Activated effector memory CD4-positive, alpha-beta T cell treated with anti-CD3 and anti-CD28 coated beads, Interleukin-2, amount 50 U/mL, for 16 hours (primary cell): ENCODE measurements around the gene SERINC5.
"Not testable (repeated sequence)": the region's sequence is repeated elsewhere in the genome, so short reads cannot be mapped to it uniquely, and the experiment has no call there.

Experiments used
- DNase-seq: peaks from one replicate; pipeline ENCODE4 v3.0.0-alpha.2; 2020

The SERINC5 gene

DNA sequence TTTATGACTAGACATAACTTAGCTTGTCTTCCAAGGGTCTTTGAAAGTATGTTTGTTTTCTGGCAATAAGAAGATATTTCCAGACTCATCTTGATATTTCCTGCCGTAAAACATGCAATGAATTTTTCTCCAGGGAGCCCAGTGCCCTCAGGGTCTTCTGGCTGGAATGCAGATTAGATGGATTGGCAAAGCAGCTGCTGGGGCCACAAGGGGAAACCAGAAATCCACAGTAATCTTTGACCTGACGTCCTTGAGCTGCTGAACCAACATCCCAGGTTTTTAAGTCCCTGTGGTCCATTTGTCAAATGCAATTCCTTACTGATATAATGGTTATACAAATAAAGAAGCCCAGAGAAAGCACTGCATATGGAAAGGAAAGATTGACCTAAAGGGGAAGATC is 127.7 kb downstream of the SERINC5 start:
- no peak for DNase-seq

DNA sequence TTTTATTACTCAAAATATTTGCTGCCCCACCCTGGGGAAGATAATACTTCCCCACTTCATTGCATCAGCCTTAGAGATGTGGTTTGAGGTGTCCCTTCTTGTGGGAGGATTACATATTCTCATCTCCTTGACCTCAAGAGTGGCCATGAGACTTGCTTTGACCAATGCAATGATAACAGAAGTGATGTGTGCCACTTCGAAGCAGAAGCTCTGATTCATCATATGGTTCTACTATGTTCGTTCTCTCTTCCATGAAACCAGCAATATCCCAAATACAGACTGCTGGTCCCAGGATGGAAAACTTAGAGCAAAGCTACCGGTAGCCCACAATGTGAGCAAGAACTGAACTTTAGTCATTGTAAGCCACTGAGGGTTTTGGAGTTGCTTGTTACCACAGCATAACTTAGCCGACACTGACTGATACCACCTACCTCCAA is 128.7 kb downstream of the SERINC5 start:
- DNase-seq = no peak

DNA sequence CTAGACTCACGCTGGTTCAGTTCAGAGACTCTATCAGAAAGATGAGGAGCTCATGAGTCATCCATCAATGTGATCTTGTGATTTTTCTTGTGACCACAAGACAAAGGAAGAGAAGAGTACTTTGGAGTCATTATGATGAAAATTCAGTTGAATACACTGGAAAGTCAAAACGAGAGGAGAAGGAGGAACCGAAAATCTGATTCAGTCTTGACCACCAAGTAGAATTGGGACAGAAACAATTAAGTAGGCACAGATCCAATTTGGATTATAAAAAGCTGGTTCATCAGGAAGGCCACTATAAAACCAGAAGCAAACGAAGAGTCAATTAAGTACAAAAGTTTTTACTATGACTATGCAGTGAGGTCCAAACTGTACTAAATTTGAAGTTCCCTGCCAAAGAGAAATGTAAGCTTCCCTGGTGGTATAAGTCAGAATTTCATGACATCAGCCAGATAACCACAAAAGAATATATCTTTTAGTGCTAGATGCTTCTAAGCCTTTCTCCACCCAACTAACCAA is 129.8 kb downstream of the SERINC5 start:
- no peak for DNase-seq

DNA sequence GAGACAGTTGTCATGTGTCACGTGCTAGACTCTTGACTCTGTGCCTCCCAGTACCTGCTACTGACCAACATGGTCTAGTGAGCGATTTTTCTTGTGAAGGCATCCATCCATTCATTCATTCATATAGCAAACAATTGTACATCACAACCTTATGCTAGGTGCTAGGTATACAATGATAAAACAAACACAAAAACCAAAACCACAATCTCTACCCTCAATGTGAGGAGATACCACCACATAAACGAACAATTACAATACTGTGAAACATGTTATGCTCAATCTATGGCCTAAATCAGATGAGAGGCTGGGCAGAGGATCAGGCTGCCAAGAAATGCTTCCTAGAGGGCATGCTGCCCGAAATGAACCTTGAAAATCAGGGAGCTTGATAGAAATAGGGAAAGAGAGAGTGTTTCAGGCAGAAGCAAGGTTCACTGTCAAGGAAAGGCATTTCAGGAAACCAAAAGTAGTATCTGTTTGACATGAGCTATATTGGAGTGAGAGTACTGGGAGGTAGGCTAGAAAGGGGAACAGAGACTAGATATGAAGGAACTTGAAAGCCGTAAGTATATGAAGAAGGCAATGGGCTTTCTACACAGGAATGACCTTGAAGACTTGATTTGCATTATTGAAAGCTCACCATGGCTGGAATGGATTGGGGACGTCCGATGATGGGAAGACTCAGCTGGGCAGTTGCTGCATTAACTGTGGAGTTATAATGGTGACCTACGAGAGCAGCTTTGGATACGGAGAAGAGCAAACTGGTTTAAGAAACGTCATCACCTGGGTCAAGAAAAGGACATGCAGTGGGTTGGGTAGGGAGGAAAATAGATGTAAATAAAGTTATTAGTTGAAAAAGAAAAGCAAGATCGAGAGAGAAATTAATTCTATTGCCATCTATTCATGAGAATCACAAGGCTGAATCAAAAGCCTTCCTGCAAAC is 130.6 kb downstream of the SERINC5 start:
- no peak for DNase-seq

DNA sequence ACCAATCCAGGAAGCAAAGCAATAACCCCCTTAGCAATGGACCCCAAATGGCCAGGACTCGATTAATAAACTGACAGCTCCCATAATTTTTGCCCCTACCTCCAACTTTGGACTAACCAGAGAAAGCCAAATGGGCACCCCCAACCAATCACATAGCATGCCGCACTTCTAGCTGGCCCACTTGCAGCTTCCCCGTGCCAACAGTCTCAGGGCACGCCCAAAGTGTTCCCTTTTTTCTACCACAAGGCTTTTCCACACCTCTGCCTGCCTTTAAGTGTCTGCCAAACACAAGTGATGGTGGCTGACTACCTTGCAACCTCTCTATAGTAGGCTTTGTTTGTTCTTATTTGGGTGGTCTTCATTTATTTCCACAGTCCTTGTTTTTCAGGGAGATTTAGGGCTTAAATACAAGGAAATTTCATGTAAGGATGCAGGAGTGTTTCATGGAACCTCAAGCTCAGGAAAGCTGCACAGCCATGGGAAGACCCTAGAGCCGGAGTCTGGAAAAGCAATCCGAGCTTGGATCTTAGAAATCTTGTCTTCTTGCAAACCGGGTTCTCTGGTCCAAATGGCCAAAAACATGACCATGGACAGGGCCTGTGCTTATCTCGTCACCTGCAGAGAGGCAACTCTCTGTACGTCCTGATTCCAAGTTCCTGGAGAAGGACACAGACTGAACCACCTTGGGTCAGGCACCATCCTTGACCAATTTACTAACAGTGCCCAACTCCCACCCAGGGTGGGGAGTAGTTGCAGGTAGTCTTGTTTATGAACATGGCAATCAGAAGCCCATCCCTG is 131.5 kb downstream of the SERINC5 start:
- DNase-seq = no peak

DNA sequence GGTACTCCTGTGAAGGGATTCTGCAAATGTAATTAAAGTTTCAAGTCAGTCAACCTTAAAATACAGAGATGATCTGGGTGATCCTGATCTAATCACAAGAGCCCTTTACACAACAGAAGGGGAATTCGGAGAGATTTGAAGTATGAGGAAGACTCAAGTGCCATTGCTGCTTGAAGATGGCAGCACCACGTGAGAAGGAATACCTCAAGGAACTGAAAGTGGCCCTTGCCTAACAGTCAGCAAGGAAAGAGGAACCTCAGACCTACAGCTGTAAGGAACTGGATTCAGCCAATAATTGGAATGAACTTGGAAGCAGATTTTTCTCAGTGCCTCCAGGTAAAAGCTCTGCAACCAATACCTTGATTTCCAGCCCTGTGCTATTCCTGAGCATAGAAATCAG is 133.3 kb downstream of the SERINC5 start:
- DNase-seq = no peak

DNA sequence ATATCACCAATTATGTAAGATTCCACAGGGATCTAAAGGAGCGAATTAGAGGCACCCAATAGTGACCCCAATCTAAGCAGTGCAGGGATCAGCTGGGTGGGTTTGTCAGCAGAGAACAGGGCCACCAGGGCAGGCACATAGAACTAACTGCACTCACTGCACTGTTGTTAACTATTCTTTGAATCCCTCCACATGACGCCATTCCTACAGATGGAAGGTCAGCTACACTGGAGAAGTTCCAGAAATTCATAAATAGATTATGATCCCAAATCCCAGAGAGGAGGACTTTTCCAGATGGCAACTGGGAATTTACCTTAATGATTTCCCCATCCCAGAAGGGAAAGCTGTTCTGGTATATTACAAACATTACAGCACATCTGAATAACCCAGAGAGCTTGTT is 136.5 kb downstream of the SERINC5 start:
- no peak for DNase-seq

DNA sequence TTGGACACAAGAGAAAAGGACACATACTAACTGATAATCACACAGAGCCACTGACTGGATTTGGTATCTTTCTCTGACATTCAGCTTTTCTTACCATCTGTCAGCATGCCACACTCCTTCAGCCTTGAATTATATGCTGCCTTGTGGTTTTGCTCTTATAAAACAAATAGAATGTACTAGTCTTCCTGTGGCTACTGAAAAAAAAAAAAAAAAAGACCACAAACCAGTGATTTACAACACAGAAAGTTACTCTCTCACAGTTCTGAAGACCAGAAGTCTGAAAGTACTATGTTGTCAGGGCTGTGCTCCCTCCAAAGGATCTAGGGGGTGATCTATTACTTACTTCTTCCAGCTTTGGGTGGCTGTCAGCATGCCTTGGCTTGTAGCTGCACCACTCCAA is 138.4 kb downstream of the SERINC5 start:
- DNase-seq = no peak

DNA sequence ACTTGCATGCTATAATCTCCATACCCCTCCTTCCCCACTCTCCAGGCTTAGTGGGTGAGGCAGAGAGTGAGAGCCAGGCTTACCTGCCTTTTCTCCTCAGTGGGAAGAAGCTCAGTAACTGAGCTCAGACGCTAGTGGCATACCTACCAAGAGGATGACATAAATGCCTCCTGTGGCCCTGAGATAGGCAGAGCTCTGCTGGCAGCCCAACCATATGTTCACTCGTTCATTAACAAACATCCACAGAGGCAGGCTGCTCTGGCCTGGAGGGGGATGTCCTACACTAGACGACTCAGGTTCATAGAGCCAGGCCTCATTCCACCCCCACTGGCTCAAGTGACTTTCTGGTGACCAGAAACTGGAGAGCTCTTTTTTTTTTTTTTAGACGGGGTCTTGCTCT is 139.4 kb downstream of the SERINC5 start:
- DNase-seq = no peak

DNA sequence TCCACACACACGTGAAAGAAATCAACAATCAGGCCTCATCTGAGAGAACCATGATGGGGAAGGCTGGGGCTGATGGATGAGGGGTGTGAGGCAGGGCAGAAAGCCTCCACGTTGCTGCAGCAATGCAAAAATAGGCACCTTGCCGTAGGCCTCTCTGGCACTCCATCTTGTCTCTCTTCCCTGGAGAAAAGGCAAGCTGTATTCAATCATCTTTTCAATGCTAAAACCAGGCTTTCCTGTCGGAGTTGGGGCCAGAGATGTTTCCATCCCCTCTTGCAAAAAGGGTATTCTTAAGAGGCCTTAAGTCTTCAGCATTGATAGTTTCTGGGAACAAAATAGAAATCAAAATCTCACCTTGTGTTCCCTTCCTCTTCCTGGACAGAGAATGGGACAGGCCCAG is 139.8 kb downstream of the SERINC5 start:
- DNase-seq = no peak

DNA sequence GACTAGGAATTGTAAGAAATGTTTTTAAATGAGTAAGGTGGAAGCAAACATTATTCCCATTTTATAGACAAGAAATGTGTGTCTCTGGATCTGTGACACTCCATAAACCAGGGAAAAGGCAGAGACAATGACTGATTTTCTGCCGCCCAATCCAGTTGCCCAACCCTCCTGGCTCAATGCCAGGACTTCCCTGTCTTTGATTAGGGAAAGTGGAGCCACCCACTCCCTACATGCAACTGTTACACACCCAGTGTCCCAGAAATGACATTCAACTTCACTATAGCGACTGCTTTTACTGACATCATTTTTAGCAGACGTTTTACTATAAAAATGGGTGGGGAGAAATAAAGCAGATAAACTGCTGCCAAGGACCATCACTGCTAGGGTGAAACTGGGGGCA is 141.0 kb downstream of the SERINC5 start:
- DNase-seq = no peak

DNA sequence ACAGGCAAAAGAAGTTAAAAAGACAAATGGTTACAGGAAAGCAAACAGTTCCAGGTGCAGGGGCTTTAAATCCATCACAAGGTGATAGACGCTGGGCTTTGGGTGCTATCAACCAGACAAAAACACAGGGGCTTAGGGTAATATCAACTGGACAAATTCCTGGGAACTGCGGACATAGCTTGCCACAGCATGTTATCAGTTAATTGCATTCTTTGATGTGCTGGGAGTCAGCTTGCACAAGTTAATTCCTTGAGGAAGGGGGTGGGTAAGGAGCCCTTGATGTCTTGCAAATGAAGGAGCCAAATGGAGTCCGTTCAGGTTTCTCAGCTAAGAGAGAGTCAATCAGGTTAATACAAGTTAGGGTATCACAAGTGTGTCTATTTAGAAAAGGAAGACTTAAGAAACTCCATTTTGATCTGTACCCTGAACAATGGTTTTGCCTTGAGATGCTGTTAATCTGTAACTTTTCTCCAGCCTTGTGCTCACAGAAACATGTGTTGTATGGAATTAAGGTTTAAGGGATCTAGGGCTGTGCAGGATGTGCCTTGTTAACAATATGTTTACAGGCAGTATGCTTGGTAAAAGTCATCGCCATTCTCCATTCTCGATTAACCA is 144.4 kb downstream of the SERINC5 start:
- not testable (repeated sequence) for DNase-seq

DNA sequence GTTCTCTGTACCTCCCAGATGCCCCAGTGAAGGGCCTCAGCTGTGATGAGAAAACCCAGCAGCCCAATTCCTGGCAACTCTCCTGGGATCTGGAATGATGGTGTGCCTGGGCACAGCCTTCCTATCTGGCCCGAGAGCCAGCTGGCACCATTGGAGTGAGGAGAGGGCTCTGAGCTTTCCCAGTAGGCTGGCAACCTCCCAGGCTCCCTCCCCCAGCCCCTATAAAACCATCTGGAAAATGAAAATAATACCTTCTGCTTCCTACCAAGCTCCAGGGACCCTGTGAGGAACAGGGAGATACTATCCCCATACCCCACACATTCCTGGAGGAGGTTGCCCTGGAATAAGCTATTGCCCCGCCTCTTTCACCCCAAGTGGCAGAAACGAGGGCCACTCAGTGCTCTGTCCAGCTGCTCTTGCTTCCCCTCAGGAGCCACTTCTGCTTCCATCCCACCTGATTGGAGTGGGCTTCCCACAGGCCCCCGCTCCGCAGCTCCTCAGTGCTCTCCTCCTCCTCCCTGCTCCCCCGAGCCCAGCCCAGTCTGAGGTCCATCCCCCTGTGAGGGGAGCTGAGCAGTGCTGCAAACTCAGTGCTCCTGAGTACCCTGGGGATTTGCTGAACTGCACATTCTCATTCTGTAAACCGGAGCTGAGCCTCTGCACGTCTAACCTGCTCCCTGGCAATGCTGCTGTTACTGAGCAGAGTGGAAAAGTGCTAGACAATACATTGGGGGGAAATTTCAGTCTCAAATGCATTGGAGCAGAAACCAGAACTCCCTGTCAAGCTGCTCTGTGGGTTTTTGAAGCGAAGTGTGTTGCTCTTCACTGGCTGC is 146.0 kb downstream of the SERINC5 start:
- DNase-seq = no peak

DNA sequence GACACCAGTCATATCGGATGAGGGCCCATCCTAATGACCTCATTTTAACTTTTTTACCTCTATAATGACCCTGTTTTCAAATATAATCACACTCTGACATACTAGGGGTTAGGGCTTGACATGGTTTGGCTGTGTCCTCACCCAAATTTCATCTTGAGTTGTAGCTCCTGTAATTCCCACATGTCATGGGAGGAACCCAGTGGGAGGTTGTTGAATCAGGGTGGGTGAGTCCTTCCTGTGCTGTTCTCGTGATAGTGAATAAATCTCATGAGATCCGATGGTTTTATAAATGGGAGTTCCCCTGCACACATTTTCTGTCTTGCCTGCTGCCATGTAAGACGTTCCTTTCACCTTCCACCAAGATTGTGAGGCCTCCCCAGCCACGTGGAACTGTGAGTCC is 148.9 kb downstream of the SERINC5 start:
- no peak for DNase-seq

DNA sequence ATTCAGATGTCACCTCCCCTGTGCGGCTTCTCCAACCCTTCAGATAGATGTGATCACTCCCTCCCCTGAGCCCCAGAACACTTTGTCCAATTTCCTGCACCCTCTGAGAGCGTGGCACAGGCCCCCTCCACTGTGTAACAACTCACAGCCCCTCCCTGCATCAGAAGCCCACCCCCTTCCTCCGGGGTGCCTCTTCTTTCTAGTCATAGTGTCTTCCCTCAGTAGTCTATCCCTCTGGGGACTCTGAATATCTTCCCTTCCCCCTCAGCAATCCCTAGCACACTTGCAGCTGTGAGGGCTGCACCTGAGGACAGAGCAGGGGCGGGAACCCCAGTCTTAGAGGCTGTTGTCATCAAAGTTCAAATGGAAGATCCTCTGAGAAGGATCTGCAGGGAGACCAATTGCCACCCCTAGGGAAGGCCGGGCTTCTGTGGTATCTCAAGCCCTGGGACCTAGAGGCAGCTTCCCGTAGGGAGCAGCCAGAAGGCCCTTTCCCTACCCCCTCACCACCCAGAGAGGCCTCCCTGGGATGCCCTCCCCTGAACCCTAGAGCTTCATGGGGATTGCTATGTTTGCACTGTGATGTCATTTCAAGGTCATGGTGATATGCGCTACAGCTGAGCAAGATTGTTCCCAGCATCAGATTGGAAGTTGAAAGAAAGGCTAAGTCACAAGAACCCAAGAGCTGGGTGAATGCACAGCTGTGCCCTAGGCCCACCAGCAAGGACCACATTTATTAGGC is 150.0 kb downstream of the SERINC5 start:
- no peak for DNase-seq

DNA sequence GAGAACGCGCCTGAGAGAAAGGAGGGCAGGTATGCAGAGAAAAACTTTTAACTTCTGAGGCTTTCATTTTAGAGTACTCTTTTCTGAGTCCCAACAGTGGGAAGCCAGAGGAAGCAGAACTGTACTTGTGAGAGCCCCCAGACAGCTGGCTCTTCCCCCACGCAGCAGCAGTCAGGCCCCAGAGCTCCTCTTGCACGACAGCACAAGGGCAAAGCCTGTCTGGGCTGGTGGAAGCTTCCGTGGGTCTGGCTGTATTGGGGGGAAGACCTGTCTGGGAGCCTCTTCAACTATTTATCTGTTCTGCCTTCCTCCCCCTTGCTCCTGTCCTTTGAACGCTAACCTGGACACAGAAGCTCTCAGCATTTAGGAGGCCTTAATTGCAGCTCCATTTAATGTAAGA is 152.5 kb downstream of the SERINC5 start:
- DNase-seq = no peak

DNA sequence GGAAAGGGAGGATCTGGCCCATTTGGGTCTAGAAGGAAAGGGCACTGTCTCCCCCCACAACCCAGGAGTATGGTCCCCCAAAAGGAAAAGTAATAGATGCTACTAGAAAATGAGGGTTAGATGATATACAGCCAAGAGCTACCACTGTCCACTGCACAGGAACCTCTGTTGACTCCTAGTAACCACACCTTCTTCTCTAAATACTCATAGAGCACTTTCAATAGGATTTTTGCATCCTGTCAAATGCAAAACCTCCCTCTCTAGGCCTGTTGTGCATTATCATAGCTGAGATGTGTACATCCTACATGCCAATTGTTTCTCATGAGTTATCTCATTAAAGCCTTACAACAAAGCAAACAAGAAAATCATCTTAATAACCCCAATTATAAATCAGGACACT is 153.9 kb downstream of the SERINC5 start:
- no peak for DNase-seq

DNA sequence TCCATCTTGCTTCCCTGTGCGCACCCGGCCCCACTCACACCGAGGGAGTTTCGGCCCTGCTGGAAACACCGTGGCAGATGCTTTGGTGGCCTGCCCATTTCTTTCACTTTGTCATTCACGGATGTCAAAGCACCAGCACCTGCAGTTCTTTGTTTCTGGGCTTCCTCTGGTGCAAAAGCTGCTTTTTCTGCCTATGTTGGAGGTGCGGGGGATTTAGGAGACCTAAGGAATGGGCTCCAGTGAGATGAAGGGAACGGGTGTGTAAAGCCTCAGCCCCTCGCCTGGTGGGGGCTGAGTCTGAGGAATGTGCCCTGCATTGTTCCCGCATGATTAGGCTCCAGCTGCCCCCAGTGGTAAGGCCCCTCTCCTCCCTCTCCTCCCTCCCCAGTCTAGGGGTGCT is 158.4 kb downstream of the SERINC5 start:
- DNase-seq = no peak

DNA sequence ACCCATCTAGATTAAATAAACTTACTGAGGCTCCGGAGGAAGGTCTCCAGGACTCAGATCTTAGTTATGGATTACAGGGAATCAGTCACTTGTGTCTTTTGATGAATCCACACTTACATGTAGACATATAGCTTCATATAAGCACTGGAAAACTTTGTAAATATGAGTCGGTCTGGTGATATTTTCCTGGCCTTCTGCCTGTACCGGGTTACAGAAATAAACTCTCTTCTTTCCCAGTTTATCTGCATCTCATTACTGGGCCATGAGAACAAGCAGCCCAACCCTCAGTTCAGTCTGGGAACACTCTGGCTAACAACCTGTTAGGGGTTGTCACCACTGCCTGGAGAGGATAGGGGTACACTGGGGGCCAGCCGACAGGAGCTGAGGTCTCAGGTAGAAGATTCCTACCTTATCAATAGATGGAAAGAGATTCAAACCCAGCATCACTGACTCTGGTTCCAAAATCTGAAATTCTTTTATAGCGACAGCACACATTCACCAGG is 161.6 kb downstream of the SERINC5 start:
- no peak for DNase-seq

DNA sequence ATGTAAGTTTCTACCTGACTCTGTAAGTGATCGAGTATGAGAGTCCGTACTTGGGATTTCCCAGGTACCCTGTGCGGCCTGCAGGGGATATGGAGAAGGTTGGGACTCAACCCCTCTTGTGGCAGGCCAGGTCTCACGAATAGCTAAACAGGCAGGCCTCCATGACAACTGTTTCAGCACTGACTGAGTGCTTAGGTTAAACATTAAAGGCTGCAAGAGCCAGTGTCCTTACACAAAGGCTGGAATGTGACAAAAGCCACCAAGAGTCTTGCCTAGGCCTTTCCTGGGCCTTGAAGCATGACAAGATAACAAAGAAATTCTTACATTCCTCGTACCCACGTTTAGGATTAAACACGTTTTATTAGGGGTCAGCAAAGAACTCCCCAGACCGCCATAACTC is 162.1 kb downstream of the SERINC5 start:
- no peak for DNase-seq

DNA sequence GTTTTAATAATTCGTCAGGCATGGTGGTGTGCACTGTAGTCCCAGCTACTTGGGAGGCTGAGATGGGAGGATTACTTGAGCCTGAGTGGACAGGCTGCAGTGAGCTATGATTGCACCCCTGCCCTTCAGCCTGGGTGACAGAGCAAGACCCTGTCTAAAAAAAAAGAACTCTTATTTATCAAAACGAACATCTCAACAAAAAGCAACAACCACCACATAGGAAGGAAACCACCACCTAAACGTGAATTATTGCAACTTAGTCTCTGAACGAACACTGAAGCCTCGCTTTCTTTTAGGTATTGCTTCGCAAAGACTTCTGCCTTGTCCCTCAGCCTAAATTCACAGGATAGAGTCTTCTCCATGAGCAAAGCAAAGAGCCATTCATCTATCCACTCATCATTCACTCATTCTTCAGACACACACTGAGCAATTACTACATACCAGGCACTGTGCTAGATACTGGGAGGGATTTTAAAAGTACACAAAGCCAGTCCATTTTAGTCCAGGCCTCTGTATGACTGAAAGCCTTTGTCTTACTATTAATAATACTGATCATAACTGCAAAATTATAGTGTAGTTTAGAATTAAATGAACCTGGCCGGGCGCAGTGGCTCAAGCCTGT is 163.3 kb downstream of the SERINC5 start:
- no peak for DNase-seq
